NOMO-1 treated with DMSO at 0.1 percent for 48 hours (cell line): Measurements from ENCODE around the gene CARD18.
A peak's percentile ranks its signal among the peaks of the same experiment; 100 is the strongest.

Experiments used
- DNase-seq: peaks from one replicate; lab custom pipeline; 2025; ENCODE audit not compliant: unreplicated experiment; lab: John Stamatoyannopoulos, UW

The CARD18 gene

GRCh38 chr11:105139669-105140068 lies at the start of gene CARD18:
Gene CARD18 (minus strand): TSS chr11:105139769. CDS start chr11:105139726, 43 bp downstream.
- no peak for DNase-seq

GRCh38 chr11:105183987-105184386 lies 44.4 kb upstream of the CARD18 start:
- DNase-seq, result no peak

GRCh38 chr11:105183426-105183825 lies 43.9 kb upstream of the CARD18 start:
- no peak for DNase-seq

GRCh38 chr11:105181521-105181920 lies 42.0 kb upstream of the CARD18 start:
- peak; percentile 95 for DNase-seq

GRCh38 chr11:105181100-105181499 lies 41.5 kb upstream of the CARD18 start:
- DNase-seq, result peak; percentile 39

GRCh38 chr11:105179542-105180278 lies 40.1 kb upstream of the CARD18 start:
- DNase-seq, result no peak

- DNase-seq, result no peak
Observed at GRCh38 chr11:105177658-105178057, 38.1 kb upstream of the CARD18 start.

- DNase-seq, result no peak
Observed at GRCh38 chr11:105168457-105168856, 28.9 kb upstream of the CARD18 start.

GRCh38 chr11:105167244-105167643 lies 27.7 kb upstream of the CARD18 start:
- DNase-seq, result no peak

- no peak for DNase-seq
Observed at GRCh38 chr11:105164208-105164607, 24.6 kb upstream of the CARD18 start.

GRCh38 chr11:105162506-105162905 lies 22.9 kb upstream of the CARD18 start:
- no peak for DNase-seq

GRCh38 chr11:105158436-105158835 lies 18.9 kb upstream of the CARD18 start:
- DNase-seq, result no peak

- DNase-seq, result no peak
Observed at GRCh38 chr11:105156720-105157119, 17.2 kb upstream of the CARD18 start.

GRCh38 chr11:105156231-105156630 lies 16.7 kb upstream of the CARD18 start:
- no peak for DNase-seq

- no peak for DNase-seq
Observed at GRCh38 chr11:105155679-105156078, 16.1 kb upstream of the CARD18 start.

- no peak for DNase-seq
Observed at GRCh38 chr11:105153392-105153791, 13.8 kb upstream of the CARD18 start.

- no peak for DNase-seq
Observed at GRCh38 chr11:105152560-105152959, 13.0 kb upstream of the CARD18 start.

GRCh38 chr11:105152021-105152512 lies 12.5 kb upstream of the CARD18 start:
- no peak for DNase-seq

- no peak for DNase-seq
Observed at GRCh38 chr11:105149477-105149876, 9.9 kb upstream of the CARD18 start.

- no peak for DNase-seq
Observed at GRCh38 chr11:105148241-105148640, 8.7 kb upstream of the CARD18 start.

- no peak for DNase-seq
Observed at GRCh38 chr11:105144887-105145286, 5.3 kb upstream of the CARD18 start.

GRCh38 chr11:105142167-105142566 lies 2.6 kb upstream of the CARD18 start:
- no peak for DNase-seq

- DNase-seq, result no peak
Observed at GRCh38 chr11:105137286-105137685, 2.3 kb downstream of the CARD18 start.
